GM12878 (cell line): ENCODE results near the gene FAM228A. TPM values are rescaled to one million over a fixed set of nuclear protein-coding genes. Genes with fewer than 3 reads are reported as not detected.

Experiments
- ATAC-seq: fragments of 200-7000 bp; cut with Tn5 transposase; 3 replicates; pipeline ENCODE4 v1.9.1; 2020; ENCODE audit warnings: mild to moderate bottlenecking, moderate library complexity
- BruUV-seq: library from RNA; stranded (reverse); fragments of 400-500 nt; replicated peaks from 2 replicates; lab custom pipeline; 2021; lab: Mats Ljungman, UMichigan
- CTCF ChIA-PET: fragments of 300-600 bp; sonication (Branson Sonifier 250); formaldehyde crosslinking; extraction: SDS; loops from one replicate; lab custom pipeline; 2021; ENCODE audit warnings: inconsistent platforms; lab: Yijun Ruan, JAX
- POLR2A ChIA-PET: fragments of 350-600 bp; formaldehyde crosslinking; extraction: SDS; loops from one replicate; lab custom pipeline; 2021; ENCODE audit warnings: inconsistent platforms; lab: Charles Lee
- RAD21 ChIA-PET: fragments of 300-600 bp; sonication (Branson Sonifier 250); formaldehyde crosslinking; loops from one replicate; lab custom pipeline; 2023; ENCODE audit warnings: antibody characterized with exemption; ENCODE audit not compliant: unreplicated experiment; lab: Charles Lee
- SMC1A ChIA-PET: fragments of 300-600 bp; sonication (Branson Sonifier 250); formaldehyde crosslinking; loops from one replicate; lab custom pipeline; 2023; ENCODE audit not compliant: unreplicated experiment, uncharacterized antibody; lab: Charles Lee
- DNase-seq: peaks from one replicate; pipeline ENCODE4 v3.0.0-alpha.2; 2011; ENCODE audit warnings: low read depth, low spot score
- FAIRE-seq: peaks from 3 replicates; lab custom pipeline; 2011; peaks lifted over from hg19 to GRCh38; lab: Jason Lieb, UNC
- H2AFZ ChIP-seq: 2 replicates; pipeline ENCODE4 v1.6.0; 2011; ENCODE audit warnings: low read depth, low read length, control low read depth; ENCODE audit not compliant: control insufficient read depth
- H3K27ac ChIP-seq: 2 replicates; pipeline ENCODE4 v1.5.1; 2011; ENCODE audit warnings: control low read depth; ENCODE audit not compliant: control insufficient read depth, insufficient read depth
- H3K27me3 ChIP-seq, 2 experiments: replicated peaks in 1 of 2; 2 replicates each; pipeline versions ENCODE4 v1.6.0 to v1.6.1; 2011; ENCODE audit warnings: low read length in 1 of 2; ENCODE audit not compliant: control insufficient read depth in 2 of 2, insufficient read depth in 2 of 2
- H3K36me3 ChIP-seq, 2 experiments: 2 replicates each; pipeline ENCODE4 v1.5.1; 2011; ENCODE audit warnings: low read length in 1 of 2; ENCODE audit not compliant: control insufficient read depth in 2 of 2, insufficient read depth in 2 of 2
- H3K4me1 ChIP-seq: 2 replicates; pipeline ENCODE4 v1.6.1; 2011; ENCODE audit warnings: mild to moderate bottlenecking, low read length, moderate library complexity, mixed read lengths; ENCODE audit not compliant: control insufficient read depth, insufficient read depth
- H3K4me2 ChIP-seq: 2 replicates; pipeline ENCODE4 v1.6.0; 2011; ENCODE audit warnings: control low read depth; ENCODE audit not compliant: control insufficient read depth, insufficient read depth
- H3K4me3 ChIP-seq: fragments of 200-600 bp; sonication (generic); 2 replicates; pipeline ENCODE4 v1.5.1; 2016
- H3K79me2 ChIP-seq: 2 replicates; pipeline ENCODE4 v1.6.0; 2011; ENCODE audit warnings: low read length; ENCODE audit not compliant: control insufficient read depth, insufficient read depth
- H3K9ac ChIP-seq: 2 replicates; pipeline ENCODE4 v1.8.0; 2011; ENCODE audit warnings: low read length, control low read depth, mixed read lengths; ENCODE audit not compliant: control insufficient read depth, insufficient read depth
- H3K9me3 ChIP-seq: replicated peaks from 3 replicates; pipeline ENCODE4 v1.5.1; 2011; ENCODE audit warnings: mild to moderate bottlenecking, low read length; ENCODE audit not compliant: control insufficient read depth, insufficient read depth
- H4K20me1 ChIP-seq: 2 replicates; pipeline ENCODE4 v1.6.0; 2011; ENCODE audit not compliant: control insufficient read depth, insufficient read depth
- EP300 ChIP-seq, 2 experiments: fragments of 150-350 bp in 1 of 2; IDR thresholded peaks; 2 replicates each; pipeline ENCODE4 v1.6.1; 2011 to 2012; ENCODE audit warnings: low read depth in 2 of 2, low read length in 2 of 2, borderline replicate concordance in 1 of 2, improper control_type of control experiment in 1 of 2, inconsistent platforms in 1 of 2; ENCODE audit not compliant: control insufficient read depth in 1 of 2
- FOXK2 ChIP-seq: fragments of 450-650 bp; IDR thresholded peaks from 2 replicates; pipeline ENCODE4 v1.6.1; 2017; ENCODE audit warnings: mild to moderate bottlenecking, moderate library complexity
- GATAD2B ChIP-seq: fragments of 450-650 bp; conservative IDR thresholded peaks from 2 replicates; pipeline ENCODE4 v1.6.1; 2017; ENCODE audit warnings: low read depth, mild to moderate bottlenecking, moderate library complexity
- HDAC6 ChIP-seq: fragments of 200-600 bp; sonication (generic); IDR thresholded peaks from one replicate; pipeline ENCODE4 v1.8.0; 2017; ENCODE audit warnings: antibody characterized with exemption; ENCODE audit not compliant: unreplicated experiment
- IKZF2 ChIP-seq, 2 experiments: fragments of 450-650 bp; IDR thresholded peaks; 2 replicates each; pipeline ENCODE4 v1.6.1; 2017; ENCODE audit warnings: mild to moderate bottlenecking in 2 of 2, moderate library complexity in 2 of 2
- KLF5 ChIP-seq: fragments of 450-650 bp; IDR thresholded peaks from 2 replicates; pipeline ENCODE4 v1.6.1; 2014; ENCODE audit warnings: mild to moderate bottlenecking; ENCODE audit not compliant: partially characterized antibody
- STAT3 ChIP-seq: IDR thresholded peaks from 2 replicates; pipeline ENCODE4 v1.6.1; 2011; ENCODE audit warnings: low read depth, low read length, improper control_type of control experiment
- TAF1 ChIP-seq: IDR thresholded peaks from 2 replicates; pipeline ENCODE4 v1.6.1; 2011; ENCODE audit warnings: mild to moderate bottlenecking, low read depth, low read length, borderline replicate concordance
- TCF7 ChIP-seq: IDR thresholded peaks from 2 replicates; pipeline ENCODE4 v1.6.1; 2014; ENCODE audit warnings: antibody characterized with exemption, borderline replicate concordance
- ZSCAN29 ChIP-seq: fragments of 450-650 bp; IDR thresholded peaks from 2 replicates; pipeline ENCODE4 v1.6.1; 2017; ENCODE audit warnings: mild to moderate bottlenecking, moderate library complexity
- WGBS: methylation state at CpG from one replicate; pipeline ENCODE4 v1.1.6; 2016; ENCODE audit warnings: low lambda C conversion rate; ENCODE audit not compliant: insufficient replicate concordance, insufficient coverage; ENCODE audit errors: missing lambda C conversion rate; 5-methylcytosine and 5-hydroxymethylcytosine counted together
- in situ Hi-C: fragments of 300-500 bp; cut with MboI; formaldehyde crosslinking; loops from 9 replicates; pipeline ENCODE4 v1.14.3; 2018; ENCODE audit warnings: mixed read lengths
- intact Hi-C: fragments of 100-400 bp; cut with micrococcal nuclease; formaldehyde crosslinking; loops from one replicate; pipeline ENCODE4 v1.14.2; 2022; ENCODE audit not compliant: unreplicated experiment
- polyA plus RNA-seq, 11 experiments: library from polyadenylated mRNA; depleted of rRNA in 4 of 11; unstranded in 6 of 11; stranded (reverse) in 5 of 11; fragments of >200 nt; fragmentation: Nextera tagmentation in 4 of 11; fragmentation: Illumina TruSeq in 1 of 11; extraction: Ambion mirVana in 4 of 11; extraction: Trizol in 1 of 11; gene quantifications; 1 replicate in 1 of 11; 2 replicates in 10 of 11; pipeline versions ENCODE4 v1.2.1 to v1.2.3, GENCODE V29; 2011 to 2016; ENCODE audit warnings: inconsistent platforms in 2 of 11, missing spikeins in 2 of 11, low read depth in 1 of 11
- total RNA-seq, 4 experiments: library from RNA; depleted of rRNA in 3 of 4; stranded (reverse); fragments of >200 nt in 3 of 4; fragmentation: Illumina TruSeq in 1 of 4; extraction: Trizol in 1 of 4; gene quantifications; 2 replicates each; pipeline versions ENCODE4 v1.2.1 to v1.2.3, GENCODE V29; 2013 to 2021
- TF ChIP-seq, protein P1 (sequence below): fragments of 450-650 bp; IDR thresholded peaks from 2 replicates; pipeline ENCODE4 v1.6.1; 2017; ENCODE audit warnings: low read depth, mild to moderate bottlenecking, moderate library complexity
- TF ChIP-seq, protein P2 (sequence below): IDR thresholded peaks from 2 replicates; pipeline ENCODE4 v1.6.1; 2012; ENCODE audit warnings: improper control_type of control experiment, low read depth, low read length; ENCODE audit not compliant: insufficient replicate concordance
- TF ChIP-seq, protein P3 (sequence below): fragments of 450-650 bp; IDR thresholded peaks from 2 replicates; pipeline ENCODE4 v1.6.1; 2017; ENCODE audit warnings: borderline replicate concordance
- TF ChIP-seq, protein P4 (sequence below): IDR thresholded peaks from 2 replicates; pipeline ENCODE4 v1.6.1; 2012; ENCODE audit warnings: low read depth, low read length, improper control_type of control experiment
- TF ChIP-seq, protein P5 (sequence below): IDR thresholded peaks from 2 replicates; pipeline ENCODE4 v1.6.1; 2012; ENCODE audit warnings: low read length, inconsistent platforms

FAM228A gene
- total and polyA plus RNA-seq, 10 of the 15 experiments (the other 5 are each of a cell fraction or from before 2014, with no cell fraction given) = 0.06 TPM; not detected in 9

DNA sequence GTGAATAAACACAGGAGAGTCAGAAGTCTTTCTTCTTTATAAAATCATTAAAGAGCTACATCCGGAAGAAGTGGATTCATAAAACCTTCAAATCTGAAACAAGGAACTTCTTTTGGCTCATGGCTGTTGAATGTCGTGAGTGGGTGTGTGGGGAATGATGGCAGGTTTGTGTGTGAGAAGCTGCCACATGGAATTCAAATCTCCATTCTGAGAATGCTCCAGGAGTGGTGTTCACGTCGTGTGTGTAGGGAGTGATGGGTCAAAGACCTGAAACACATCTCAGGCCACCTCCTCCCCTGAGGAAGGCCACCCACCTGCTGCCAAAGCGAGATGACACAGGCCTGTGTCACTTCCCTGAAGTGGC is 28.9 kb downstream of the FAM228A start:
- Histone ChIP-seq H2AFZ (no peak overlapping the region), H3K4me3 (no peak overlapping the region), H4K20me1 (no peaks in the 10 kb centered on the region), H3K36me3 (peaks cover 7 to 16% of the 10 kb centered on the region in 2 experiments), H3K4me2 (no peak overlapping the region), H3K9me3 (no peaks in the 10 kb centered on the region), H3K27ac (no peak overlapping the region), H3K27me3 (no peaks in the 10 kb centered on the region), H3K79me2 (no peaks in the 10 kb centered on the region), H3K4me1 (no peaks in the 10 kb centered on the region), H3K9ac (no peak overlapping the region)
- ChIA-PET POLR2A (interaction anchor here (0.6 kb wide), 1 partner anchor 595 kb away, joined by 6 read pairs; no protein-coding TSS in a partner anchor), CTCF (no interaction called here), RAD21 (no interaction called here), SMC1A (interaction anchor here (1.0 to 1.3 kb wide), 2 partner anchors 27 to 130 kb away, joined by 3 read pairs; no protein-coding TSS in a partner anchor)
- in situ Hi-C loops (no loop called here), intact Hi-C loops (no loop called here)
- no TSS peak for BruUV-seq
- no peak for FAIRE-seq
- 90% methylated on average over 5 of the region's 5 CpGs for WGBS
- no peak for DNase-seq
- ATAC-seq = no peak
- TF ChIP-seq KLF5 = no peak
- TF ChIP-seq, protein P1, sequence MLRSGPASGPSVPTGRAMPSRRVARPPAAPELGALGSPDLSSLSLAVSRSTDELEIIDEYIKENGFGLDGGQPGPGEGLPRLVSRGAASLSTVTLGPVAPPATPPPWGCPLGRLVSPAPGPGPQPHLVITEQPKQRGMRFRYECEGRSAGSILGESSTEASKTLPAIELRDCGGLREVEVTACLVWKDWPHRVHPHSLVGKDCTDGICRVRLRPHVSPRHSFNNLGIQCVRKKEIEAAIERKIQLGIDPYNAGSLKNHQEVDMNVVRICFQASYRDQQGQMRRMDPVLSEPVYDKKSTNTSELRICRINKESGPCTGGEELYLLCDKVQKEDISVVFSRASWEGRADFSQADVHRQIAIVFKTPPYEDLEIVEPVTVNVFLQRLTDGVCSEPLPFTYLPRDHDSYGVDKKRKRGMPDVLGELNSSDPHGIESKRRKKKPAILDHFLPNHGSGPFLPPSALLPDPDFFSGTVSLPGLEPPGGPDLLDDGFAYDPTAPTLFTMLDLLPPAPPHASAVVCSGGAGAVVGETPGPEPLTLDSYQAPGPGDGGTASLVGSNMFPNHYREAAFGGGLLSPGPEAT = no peak
- no peak for TF ChIP-seq STAT3
- TF ChIP-seq GATAD2B = no peak
- TF ChIP-seq IKZF2 (IDR thresholded peaks at IDR 0.05) = no peak
- TF ChIP-seq, protein P2, sequence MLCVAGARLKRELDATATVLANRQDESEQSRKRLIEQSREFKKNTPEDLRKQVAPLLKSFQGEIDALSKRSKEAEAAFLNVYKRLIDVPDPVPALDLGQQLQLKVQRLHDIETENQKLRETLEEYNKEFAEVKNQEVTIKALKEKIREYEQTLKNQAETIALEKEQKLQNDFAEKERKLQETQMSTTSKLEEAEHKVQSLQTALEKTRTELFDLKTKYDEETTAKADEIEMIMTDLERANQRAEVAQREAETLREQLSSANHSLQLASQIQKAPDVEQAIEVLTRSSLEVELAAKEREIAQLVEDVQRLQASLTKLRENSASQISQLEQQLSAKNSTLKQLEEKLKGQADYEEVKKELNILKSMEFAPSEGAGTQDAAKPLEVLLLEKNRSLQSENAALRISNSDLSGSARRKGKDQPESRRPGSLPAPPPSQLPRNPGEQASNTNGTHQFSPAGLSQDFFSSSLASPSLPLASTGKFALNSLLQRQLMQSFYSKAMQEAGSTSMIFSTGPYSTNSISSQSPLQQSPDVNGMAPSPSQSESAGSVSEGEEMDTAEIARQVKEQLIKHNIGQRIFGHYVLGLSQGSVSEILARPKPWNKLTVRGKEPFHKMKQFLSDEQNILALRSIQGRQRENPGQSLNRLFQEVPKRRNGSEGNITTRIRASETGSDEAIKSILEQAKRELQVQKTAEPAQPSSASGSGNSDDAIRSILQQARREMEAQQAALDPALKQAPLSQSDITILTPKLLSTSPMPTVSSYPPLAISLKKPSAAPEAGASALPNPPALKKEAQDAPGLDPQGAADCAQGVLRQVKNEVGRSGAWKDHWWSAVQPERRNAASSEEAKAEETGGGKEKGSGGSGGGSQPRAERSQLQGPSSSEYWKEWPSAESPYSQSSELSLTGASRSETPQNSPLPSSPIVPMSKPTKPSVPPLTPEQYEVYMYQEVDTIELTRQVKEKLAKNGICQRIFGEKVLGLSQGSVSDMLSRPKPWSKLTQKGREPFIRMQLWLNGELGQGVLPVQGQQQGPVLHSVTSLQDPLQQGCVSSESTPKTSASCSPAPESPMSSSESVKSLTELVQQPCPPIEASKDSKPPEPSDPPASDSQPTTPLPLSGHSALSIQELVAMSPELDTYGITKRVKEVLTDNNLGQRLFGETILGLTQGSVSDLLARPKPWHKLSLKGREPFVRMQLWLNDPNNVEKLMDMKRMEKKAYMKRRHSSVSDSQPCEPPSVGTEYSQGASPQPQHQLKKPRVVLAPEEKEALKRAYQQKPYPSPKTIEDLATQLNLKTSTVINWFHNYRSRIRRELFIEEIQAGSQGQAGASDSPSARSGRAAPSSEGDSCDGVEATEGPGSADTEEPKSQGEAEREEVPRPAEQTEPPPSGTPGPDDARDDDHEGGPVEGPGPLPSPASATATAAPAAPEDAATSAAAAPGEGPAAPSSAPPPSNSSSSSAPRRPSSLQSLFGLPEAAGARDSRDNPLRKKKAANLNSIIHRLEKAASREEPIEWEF = no peak
- no peak for TF ChIP-seq HDAC6
- TF ChIP-seq EP300 (IDR thresholded peaks at IDR 0.05; ENCODE audit: borderline replicate concordance in 1 of 2, control insufficient read depth in 1 of 2, low read depth in 2 of 2, low read length in 2 of 2) = no peak
- no peak for TF ChIP-seq ZSCAN29
- TF ChIP-seq, protein P3, sequence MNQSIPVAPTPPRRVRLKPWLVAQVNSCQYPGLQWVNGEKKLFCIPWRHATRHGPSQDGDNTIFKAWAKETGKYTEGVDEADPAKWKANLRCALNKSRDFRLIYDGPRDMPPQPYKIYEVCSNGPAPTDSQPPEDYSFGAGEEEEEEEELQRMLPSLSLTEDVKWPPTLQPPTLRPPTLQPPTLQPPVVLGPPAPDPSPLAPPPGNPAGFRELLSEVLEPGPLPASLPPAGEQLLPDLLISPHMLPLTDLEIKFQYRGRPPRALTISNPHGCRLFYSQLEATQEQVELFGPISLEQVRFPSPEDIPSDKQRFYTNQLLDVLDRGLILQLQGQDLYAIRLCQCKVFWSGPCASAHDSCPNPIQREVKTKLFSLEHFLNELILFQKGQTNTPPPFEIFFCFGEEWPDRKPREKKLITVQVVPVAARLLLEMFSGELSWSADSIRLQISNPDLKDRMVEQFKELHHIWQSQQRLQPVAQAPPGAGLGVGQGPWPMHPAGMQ = no peak
- TF ChIP-seq, protein P4, sequence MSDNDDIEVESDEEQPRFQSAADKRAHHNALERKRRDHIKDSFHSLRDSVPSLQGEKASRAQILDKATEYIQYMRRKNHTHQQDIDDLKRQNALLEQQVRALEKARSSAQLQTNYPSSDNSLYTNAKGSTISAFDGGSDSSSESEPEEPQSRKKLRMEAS = no peak
- no peak for TF ChIP-seq FOXK2
- TF ChIP-seq TAF1 = no peak
- TF ChIP-seq, protein P5, sequence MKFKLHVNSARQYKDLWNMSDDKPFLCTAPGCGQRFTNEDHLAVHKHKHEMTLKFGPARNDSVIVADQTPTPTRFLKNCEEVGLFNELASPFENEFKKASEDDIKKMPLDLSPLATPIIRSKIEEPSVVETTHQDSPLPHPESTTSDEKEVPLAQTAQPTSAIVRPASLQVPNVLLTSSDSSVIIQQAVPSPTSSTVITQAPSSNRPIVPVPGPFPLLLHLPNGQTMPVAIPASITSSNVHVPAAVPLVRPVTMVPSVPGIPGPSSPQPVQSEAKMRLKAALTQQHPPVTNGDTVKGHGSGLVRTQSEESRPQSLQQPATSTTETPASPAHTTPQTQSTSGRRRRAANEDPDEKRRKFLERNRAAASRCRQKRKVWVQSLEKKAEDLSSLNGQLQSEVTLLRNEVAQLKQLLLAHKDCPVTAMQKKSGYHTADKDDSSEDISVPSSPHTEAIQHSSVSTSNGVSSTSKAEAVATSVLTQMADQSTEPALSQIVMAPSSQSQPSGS = no peak
- TF ChIP-seq TCF7 = no peak
